Right hindlimb (tissue), 1 donor: Measurements from ENCODE around the gene RSPH9.
"Not testable (repeated sequence)": the region's sequence is repeated elsewhere in the genome, so short reads cannot be mapped to it uniquely, and the experiment has no call there.

Experiments
- DNase-seq: peaks from one replicate; pipeline ENCODE4 v3.0.0-alpha.2; 2018

The RSPH9 gene

GRCh38 chr6:43689421-43689820 lies 44.6 kb downstream of the RSPH9 start:
- DNase-seq = no peak

DNA sequence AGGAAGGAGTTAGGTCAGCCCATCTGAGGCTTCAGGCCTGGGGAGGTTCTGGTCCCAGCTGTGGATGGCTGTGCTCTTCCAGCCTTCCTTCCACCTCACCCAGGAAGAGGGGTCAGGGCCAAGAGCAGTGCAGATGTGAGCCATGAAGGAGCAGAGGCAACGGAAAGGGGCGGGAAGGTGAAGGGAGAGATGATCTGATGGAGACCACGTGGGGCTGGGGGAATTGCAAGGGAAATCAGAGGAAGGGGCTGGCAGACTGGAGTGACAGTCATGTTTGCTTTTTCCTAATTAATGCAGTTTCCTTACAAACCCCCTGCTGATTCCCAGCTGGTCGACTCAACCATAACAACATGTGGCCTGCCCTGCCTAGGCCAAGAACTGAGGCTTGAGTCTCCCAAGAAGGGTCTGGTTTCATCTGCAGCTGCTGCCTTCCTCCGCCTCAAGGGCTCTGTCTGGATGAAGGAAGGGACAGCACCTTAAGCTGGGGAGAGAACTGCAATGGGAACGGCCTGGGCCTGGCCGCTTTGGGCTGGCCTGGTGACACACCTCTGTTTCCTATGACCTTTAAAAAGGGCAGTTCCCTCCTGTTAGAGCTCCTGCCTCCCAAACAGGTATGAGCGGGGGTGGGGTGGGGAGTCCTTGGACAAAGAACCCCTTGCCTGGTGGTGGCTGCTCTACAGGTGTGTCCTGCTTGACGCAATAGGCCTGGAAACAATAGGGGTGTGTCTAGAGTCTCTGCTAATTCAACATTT lies 50.6 kb downstream of the RSPH9 start:
- DNase-seq = peak; percentile 73

GRCh38 chr6:43695967-43696291 lies 51.1 kb downstream of the RSPH9 start:
- no peak for DNase-seq

- DNase-seq = no peak
These were observed 52.6 kb downstream of the RSPH9 start for GRCh38 chr6:43697421-43697820.

GRCh38 chr6:43698584-43699349 lies 53.9 kb downstream of the RSPH9 start:
- peak; percentile 76 for DNase-seq

DNA sequence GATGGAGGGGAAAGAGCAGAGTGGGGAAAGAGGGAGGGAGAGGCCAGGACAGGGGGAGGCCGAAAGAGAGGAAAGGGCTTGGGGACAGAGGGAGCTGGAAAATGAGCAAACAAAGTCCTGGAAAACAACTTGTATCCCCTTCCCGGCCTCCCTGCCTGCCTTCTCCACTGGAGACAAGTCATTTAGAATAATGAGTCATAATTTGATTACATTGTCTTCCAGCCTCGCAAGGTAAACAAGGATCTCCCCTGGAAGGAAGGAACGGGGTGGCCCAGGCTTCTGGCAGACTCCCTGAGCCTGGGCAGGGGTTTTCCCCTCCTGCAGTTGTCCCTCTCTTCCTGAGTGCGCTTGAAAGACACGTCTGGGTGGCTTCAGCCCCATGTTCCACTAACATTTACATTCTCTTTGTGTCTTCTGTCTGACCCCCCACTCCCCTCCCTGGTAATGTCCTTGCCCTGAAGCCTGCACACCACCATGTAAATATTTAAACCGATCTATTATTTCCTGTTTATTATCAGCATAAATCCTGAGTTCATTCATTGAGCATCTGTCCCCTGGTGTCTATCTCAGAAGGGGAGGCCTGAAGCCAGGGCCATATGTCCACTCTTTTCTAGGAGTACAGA lies 54.8 kb downstream of the RSPH9 start:
- no peak for DNase-seq

DNA sequence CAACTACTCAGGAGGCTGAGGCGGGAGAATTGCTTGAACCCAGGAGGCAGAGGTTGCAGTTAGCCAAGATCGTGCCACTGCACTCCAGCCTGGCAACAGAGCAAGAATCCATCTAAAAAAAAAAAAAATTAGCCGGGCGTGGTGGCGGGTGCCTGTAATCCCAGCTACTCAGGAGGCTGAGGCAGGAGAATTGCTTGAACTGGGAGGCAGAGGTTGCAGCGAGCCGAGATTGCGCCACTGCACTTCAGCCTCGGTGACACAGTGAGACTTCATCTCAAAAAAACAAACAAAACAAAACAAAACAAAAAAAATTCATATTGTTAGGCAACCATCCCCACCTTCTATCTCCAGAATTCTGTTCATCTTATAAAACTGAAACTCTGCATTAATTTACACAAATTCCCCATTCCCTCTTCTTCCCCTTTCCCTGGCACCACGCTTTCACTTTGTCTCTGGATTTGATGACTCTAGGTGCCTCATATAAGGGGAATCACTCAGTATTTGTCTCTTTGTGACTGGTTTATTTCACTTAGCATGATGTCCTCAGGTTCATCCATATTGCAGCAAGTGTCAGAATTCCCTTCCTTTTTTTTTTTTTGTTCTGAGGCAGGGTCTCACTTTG lies 56.2 kb downstream of the RSPH9 start:
- DNase-seq = not testable (repeated sequence)

GRCh38 chr6:43702171-43702533 lies 57.3 kb downstream of the RSPH9 start:
- no peak for DNase-seq

DNA sequence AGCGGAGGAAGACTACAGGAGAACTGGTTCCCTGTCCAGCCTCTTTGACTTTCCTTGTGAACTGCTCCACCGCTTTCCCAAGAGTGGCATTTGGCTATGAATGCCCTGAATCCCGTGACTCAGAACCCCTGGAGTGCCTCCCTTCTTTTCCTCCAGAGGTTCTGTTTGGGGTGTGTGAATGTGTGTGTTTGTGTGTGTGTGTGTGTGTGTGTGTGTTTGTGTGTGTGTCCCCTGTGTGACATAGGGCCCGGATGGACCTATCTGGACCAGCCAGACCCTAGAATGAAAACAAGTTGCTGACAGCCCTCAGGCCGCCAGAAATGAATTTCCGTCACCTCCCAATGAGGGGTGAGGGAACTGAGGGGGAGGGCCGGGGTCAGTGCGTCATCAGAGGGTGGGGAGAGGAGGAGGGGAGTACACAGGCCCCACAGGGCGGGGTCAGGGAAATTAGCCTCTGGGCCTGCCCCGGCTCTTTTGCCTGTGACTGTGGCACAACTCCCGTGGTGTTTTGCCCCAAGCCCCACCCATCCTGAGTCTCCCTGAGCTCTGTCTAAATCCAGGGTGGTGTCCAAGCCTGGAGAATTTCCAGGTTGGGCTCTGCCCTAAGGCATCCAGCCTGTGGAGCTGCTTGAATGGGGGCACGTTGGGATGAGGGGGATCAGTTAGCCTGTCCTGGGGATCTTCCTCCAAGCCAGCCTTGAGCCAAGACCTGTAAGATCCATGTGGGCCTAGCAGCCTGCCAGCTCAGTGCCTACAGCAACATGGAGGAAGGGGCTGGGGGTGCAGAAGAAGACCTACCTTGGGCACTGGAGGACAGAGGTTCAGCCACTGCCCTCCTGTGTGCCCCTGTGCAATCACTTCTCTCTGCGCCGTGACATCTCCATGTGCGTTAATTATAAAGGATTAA lies 58.0 kb downstream of the RSPH9 start:
- DNase-seq = peak; percentile 91

DNA sequence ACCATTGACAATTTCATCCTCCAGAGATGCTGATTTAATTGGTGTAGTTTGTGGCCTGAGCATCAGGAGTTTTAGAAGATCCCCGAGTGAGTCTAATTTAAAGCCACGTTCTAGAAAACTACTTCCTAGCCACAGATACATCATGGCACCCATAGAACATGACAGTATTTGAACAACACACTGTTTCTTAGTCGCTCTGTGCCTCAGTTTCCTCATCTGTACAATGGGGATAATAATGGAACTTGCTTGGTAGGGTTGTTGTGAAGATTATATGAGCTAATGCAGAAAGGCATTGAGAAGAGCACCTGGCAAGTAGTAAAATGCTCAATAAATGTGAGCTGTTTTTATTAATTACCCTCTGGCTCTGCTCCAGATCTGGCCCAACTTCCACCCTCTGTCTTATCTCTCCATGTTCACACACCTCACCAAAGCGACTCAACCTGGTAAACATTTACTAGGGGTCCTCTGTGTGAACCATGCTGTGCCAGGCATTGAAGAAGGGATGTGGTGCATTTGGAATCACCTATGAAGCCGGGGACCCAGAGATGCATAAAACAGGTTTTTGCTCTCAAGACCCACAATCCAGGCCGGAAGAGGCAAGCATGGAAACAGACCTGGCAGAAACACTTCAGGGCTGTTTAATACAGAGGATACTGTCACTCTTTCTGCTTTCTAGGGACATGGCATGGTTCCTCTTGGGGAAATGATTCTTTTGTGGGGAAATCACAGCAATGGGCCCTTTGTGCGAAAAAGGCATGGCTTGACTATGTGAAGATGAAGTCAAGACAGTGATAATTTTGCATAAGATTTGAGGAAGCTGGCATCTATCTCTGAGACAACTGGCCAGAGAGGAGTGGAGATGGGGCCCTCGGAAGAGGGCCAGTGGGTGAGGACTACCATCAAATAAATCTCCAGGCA lies 58.9 kb downstream of the RSPH9 start:
- no peak for DNase-seq

DNA sequence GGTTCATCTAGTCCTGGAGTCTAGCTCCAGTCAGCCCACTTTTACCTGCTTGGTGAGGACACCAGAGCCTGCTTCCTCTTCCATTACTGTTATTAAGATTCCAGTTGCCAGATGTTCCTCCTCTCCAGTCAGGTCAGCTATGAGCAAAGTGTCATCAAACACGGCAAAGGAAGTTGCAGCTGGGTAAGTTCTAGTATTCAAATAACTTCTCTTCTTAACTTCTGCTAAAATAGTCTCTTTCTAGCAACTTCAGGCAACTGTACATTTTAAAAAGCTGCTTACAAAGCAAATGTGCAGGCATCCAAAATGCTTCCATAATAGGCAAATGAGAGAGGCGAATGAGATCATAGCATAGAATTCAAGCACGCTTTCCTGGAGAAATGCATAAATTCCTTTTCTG lies 61.2 kb downstream of the RSPH9 start:
- DNase-seq = no peak

DNA sequence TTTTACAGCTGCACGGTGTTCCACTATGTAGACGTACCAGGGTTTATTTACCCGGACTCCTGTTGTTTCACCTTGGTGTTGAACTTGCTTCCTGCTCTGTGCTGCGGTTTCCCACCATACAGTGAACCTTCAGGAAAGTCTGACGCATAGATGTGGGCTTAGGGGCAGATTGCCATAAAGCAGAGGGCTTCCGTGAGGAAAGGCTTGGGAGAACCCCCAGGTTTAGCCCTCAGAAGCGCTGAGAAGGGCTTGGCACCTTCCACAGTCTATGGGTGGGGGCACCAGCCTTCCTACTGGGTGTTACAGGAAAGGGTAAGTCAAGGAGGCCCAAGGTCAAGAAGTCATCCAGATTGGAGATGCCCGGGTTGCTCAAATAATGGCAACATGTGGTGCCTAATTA lies 62.0 kb downstream of the RSPH9 start:
- peak; percentile 45 for DNase-seq

- peak; percentile 6 for DNase-seq
These were observed 62.4 kb downstream of the RSPH9 start for GRCh38 chr6:43707269-43707668.

DNA sequence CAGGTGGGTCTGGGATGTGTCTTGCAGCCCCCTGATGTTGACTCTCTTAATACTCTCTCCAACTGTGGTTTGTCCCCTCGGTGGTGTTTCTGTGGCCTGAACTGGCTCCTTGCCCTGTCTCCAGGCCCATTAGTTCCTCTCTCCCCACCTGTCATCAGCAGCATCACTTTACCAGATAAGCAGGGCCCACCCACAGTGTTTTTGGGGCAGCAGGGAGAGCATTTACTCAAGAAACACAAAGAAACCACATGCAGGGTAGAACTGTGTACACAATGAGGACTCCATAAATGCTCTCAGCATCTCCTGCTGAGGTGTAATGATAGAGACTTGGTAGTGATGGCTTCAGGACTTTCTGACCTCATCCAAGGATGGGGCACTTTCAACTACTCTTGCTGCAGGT lies 62.9 kb downstream of the RSPH9 start:
- no peak for DNase-seq

GRCh38 chr6:43708860-43709653 lies 64.2 kb downstream of the RSPH9 start:
- DNase-seq = peak; percentile 39

DNA sequence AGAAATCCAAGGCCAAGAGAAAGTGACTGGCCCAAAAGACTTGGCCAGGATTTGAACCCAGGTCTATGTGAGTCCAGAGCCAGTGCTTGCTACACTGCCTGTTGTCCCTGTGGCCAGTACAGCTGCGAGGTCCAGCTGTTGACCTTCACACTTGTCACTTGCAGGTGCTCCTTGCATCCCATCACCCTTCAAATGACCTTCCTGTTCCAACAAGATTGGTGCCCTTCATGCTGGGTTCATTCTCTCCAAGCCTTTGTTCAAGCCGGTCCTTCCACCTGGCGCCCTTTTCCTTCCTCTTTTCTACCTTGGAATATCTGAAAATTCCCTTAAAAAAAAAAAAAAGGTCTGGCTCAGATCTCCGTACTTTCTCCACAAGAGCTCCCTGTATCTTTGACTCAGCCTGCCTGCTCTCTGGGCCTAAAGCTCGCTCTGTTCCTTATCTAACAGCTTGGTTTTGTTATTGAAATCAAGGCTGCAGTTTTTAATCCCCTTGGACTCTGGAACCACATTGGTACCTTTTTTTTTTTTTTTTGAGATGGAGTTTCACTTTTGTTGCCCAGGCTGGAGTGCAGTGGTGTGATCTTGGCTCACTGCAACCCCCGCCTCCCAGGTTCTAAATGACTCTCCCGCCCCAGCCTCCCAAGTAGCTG lies 64.9 kb downstream of the RSPH9 start:
- peak; percentile 27 for DNase-seq

DNA sequence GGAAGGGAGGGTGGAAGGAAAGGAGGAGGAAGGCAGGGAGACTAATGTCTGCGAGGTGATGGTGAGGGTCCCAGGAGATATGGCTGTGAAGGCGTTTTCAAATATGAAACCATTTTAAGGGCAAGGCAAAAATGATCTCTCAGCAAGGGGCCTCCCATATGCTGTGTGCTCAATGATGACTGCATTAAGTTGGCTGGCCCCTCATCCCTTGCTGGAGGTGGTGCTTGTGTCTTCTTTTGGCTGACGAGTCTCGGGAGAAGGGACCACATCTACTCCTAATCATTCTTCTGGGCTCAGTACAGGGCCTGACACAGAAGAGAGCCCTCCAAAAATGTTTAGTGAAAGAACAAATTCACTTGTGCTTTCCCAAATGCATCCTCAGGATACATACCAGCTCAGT lies 65.7 kb downstream of the RSPH9 start:
- peak; percentile 19 for DNase-seq

- peak; percentile 48 for DNase-seq
These were observed 67.7 kb downstream of the RSPH9 start for GRCh38 chr6:43712579-43712978.

GRCh38 chr6:43713643-43714310 lies 68.9 kb downstream of the RSPH9 start:
- DNase-seq = peak; percentile 9
